Gastrocnemius medialis (tissue), 4 donors: ENCODE data around the gene CA10.

Experiments used
- CTCF ChIP-seq, 5 experiments: fragments of 450-650 bp in 3 of 5; fragments of 200-600 bp in 2 of 5; sonication (generic) in 2 of 5; IDR thresholded peaks in 4 of 5; conservative IDR thresholded peaks in 1 of 5; 1 replicate in 4 of 5; 2 replicates in 1 of 5; pipeline ENCODE4 v1.5.1; 2016 to 2019; ENCODE audit warnings: antibody characterized with exemption in 5 of 5, mild to moderate bottlenecking in 3 of 5, moderate library complexity in 3 of 5
- POLR2A ChIP-seq, 2 donors: fragments of 450-650 bp; IDR thresholded peaks; one replicate each; pipeline ENCODE4 v1.6.1; 2017; ENCODE audit warnings: antibody characterized with exemption in 2 of 2, mild to moderate bottlenecking in 2 of 2, moderate library complexity in 2 of 2

GRCh38 chr17:51848451-51848850 lies 310.1 kb downstream of the CA10 start:
- TF ChIP-seq CTCF (IDR thresholded peaks at IDR 0.05 in 4 of 5, conservative IDR thresholded peaks at IDR 0.05 in 1 of 5) (no peak), POLR2A (IDR thresholded peaks at IDR 0.05) (no peak)
